ENCODE results near the gene BORCS6.
"Not testable (repeated sequence)": the region's sequence is repeated elsewhere in the genome, so short reads cannot be mapped to it uniquely, and the experiment has no call there.

The BORCS6 gene

DNA sequence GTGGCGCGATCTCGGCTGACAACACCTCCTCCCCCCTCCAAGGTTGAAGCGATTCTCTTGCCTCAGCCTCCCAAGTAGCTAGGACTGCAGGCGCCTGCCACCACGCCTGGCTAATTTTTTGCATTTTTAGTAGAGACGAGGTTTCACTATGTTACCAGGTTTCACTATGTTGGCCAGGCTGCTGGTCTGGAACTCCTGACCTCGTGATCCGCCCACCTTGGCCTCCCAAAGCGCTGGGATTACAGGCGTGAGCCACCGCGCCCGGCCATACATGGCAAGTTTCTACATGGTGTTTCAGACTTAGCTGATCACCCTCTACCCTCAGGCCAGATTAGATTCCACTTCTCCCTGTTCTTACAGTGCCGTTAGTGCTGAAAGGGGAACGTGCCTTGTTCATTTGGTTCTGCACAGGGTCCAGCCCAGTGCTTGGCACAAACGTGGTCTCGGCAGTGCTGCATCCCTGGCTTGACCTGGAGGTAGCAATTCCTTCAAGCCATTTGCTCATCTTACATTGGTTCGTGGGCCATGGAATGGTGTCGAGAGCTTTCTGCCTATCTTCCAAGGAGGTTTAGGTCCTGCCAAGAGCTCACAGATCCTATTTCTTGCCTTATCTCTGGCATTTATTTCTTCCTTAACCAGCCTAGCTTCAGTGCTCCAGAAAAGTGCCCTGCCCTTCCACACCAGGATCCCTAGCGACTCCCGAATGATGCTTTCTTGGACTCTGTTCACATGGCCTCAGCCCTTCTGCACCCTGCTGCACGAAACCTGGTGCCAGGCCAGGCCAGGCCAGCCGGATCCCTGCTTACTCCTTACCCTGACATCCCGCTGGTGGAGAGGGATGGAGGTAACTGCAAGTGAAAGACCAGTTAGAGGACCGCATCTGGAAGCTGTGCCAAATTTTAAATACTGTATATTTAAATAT, 35.2 kb upstream of the BORCS6 start:
- H3K79me2 ChIP-seq (ENCODE audit: control insufficient read depth, insufficient read depth, low read length, unreplicated experiment) = no peaks in the 10 kb centered on the region
- H3K36me3 ChIP-seq (ENCODE audit: insufficient read depth, low read length) = no peaks in the 10 kb centered on the region
- H2AFZ ChIP-seq (ENCODE audit: low read length, unreplicated experiment) = no peak overlapping the region
- peaks cover 5% of the 10 kb centered on the region for H3K4me1 ChIP-seq (ENCODE audit: control insufficient read depth, insufficient read depth, low read length, unreplicated experiment)
- no peaks in the 10 kb centered on the region for H3K27me3 ChIP-seq (ENCODE audit: insufficient read depth, low read length)
- no peak overlapping the region for H3K4me3 ChIP-seq (ENCODE audit: low read depth, low read length)
- no peak overlapping the region for H3K27ac ChIP-seq (ENCODE audit: low read depth, low read length)

DNA sequence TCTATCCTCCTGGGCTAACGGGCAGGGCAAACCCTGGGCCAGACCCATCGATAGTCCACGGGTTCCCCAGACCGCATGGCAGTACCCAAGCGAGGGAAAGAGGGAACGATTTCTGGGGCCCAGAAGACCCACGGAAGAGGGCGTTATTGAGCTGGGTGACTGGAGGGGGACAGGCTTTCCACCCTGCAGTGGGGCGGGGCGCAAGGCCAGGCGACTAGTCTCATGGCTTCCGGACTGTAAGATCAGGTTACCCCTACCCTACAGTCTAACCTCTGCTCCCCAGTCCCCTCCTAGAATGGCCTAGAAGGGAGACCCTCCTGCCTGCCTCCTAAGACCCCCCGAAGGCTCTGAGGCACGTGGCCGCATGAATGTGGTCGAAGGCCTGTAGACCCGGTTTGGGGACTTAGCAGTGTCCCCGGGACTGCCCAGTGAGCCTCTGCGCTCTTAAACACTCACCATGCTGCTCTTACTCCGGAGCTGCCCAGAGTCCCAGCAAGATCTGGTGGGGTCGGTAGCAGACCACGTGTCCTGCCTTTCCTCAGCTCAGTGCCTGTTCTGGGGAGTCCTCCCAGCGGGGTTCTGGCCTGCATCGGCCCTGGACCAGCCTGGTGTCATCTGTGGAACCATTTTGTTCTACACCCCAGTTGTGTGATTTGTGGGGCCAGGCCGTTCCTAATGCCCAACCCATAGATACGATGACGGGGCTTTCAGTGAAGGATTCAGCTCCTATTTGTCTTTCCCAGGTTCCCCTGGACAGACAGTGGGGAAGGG, 33.6 kb upstream of the BORCS6 start:
- peak overlapping the region; percentile 85 for H3K4me3 ChIP-seq (ENCODE audit: low read depth, low read length)
- no peaks in the 10 kb centered on the region for H3K36me3 ChIP-seq (ENCODE audit: insufficient read depth, low read length)
- H3K79me2 ChIP-seq (ENCODE audit: control insufficient read depth, insufficient read depth, low read length, unreplicated experiment) = no peaks in the 10 kb centered on the region
- H2AFZ ChIP-seq (ENCODE audit: low read length, unreplicated experiment) = peak overlapping the region; percentile 88
- no peaks in the 10 kb centered on the region for H3K27me3 ChIP-seq (ENCODE audit: insufficient read depth, low read length)
- peak overlapping the region; percentile 85 for H3K27ac ChIP-seq (ENCODE audit: low read depth, low read length)
- peaks cover 5% of the 10 kb centered on the region for H3K4me1 ChIP-seq (ENCODE audit: control insufficient read depth, insufficient read depth, low read length, unreplicated experiment)

GRCh38 chr17:8222630-8223355, 32.8 kb upstream of the BORCS6 start:
- peaks cover 5% of the 10 kb centered on the region for H3K4me1 ChIP-seq (ENCODE audit: control insufficient read depth, insufficient read depth, low read length, unreplicated experiment)
- H2AFZ ChIP-seq (ENCODE audit: low read length, unreplicated experiment) = peak overlapping the region; percentile 9
- no peaks in the 10 kb centered on the region for H3K36me3 ChIP-seq (ENCODE audit: insufficient read depth, low read length)
- H3K79me2 ChIP-seq (ENCODE audit: control insufficient read depth, insufficient read depth, low read length, unreplicated experiment) = no peaks in the 10 kb centered on the region
- H3K27ac ChIP-seq (ENCODE audit: low read depth, low read length) = peak overlapping the region; percentile 85
- H3K4me3 ChIP-seq (ENCODE audit: low read depth, low read length) = peak overlapping the region; percentile 85
- no peaks in the 10 kb centered on the region for H3K27me3 ChIP-seq (ENCODE audit: insufficient read depth, low read length)

DNA sequence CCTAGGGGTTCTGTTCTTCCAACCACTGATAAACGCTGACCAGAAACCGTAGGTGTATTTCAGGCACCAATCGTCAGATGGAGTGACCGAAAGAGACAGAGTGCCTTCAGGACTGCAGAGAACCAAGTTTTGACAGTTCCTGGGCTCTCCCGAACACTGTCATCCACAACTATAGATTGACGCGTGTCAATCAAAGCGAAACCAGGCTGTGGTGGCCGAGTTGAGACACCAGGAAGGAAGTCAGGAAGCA, 32.3 kb upstream of the BORCS6 start:
- Histone ChIP-seq H3K4me3 (ENCODE audit: low read depth, low read length) (peak overlapping the region; percentile 85), H3K4me1 (ENCODE audit: control insufficient read depth, insufficient read depth, low read length, unreplicated experiment) (peaks cover 5% of the 10 kb centered on the region), H3K27me3 (ENCODE audit: insufficient read depth, low read length) (no peaks in the 10 kb centered on the region), H3K79me2 (ENCODE audit: control insufficient read depth, insufficient read depth, low read length, unreplicated experiment) (no peaks in the 10 kb centered on the region), H3K36me3 (ENCODE audit: insufficient read depth, low read length) (no peaks in the 10 kb centered on the region), H2AFZ (ENCODE audit: low read length, unreplicated experiment) (no peak overlapping the region), H3K27ac (ENCODE audit: low read depth, low read length) (peak overlapping the region; percentile 85)

GRCh38 chr17:8221663-8222379, 31.8 kb upstream of the BORCS6 start:
- Histone ChIP-seq H3K4me1 (ENCODE audit: control insufficient read depth, insufficient read depth, low read length, unreplicated experiment) (peaks cover 5% of the 10 kb centered on the region), H3K4me3 (ENCODE audit: low read depth, low read length) (peak overlapping the region; percentile 85), H2AFZ (ENCODE audit: low read length, unreplicated experiment) (peak overlapping the region; percentile 34), H3K27ac (ENCODE audit: low read depth, low read length) (peak overlapping the region; percentile 85), H3K36me3 (ENCODE audit: insufficient read depth, low read length) (no peaks in the 10 kb centered on the region), H3K27me3 (ENCODE audit: insufficient read depth, low read length) (no peaks in the 10 kb centered on the region), H3K79me2 (ENCODE audit: control insufficient read depth, insufficient read depth, low read length, unreplicated experiment) (no peaks in the 10 kb centered on the region)

GRCh38 chr17:8220783-8221662, 31.0 kb upstream of the BORCS6 start:
- Histone ChIP-seq H3K27ac (ENCODE audit: low read depth, low read length) (peak overlapping the region; percentile 85), H2AFZ (ENCODE audit: low read length, unreplicated experiment) (peak overlapping the region; percentile 88), H3K4me3 (ENCODE audit: low read depth, low read length) (peak overlapping the region; percentile 85), H3K4me1 (ENCODE audit: control insufficient read depth, insufficient read depth, low read length, unreplicated experiment) (peaks cover 5% of the 10 kb centered on the region), H3K27me3 (ENCODE audit: insufficient read depth, low read length) (no peaks in the 10 kb centered on the region), H3K36me3 (ENCODE audit: insufficient read depth, low read length) (no peaks in the 10 kb centered on the region), H3K79me2 (ENCODE audit: control insufficient read depth, insufficient read depth, low read length, unreplicated experiment) (no peaks in the 10 kb centered on the region)

- H2AFZ ChIP-seq (ENCODE audit: low read length, unreplicated experiment); H3K4me1 ChIP-seq (ENCODE audit: control insufficient read depth, insufficient read depth, low read length, unreplicated experiment); H3K27me3 ChIP-seq (ENCODE audit: insufficient read depth, low read length); H3K27ac ChIP-seq (ENCODE audit: low read depth, low read length); H3K4me3 ChIP-seq (ENCODE audit: low read depth, low read length); H3K36me3 ChIP-seq (ENCODE audit: insufficient read depth, low read length): not testable (repeated sequence)
- peaks cover 13% of the 10 kb centered on the region for H3K79me2 ChIP-seq (ENCODE audit: control insufficient read depth, insufficient read depth, low read length, unreplicated experiment)
Observed at GRCh38 chr17:8214000-8214399, 24.0 kb upstream of the BORCS6 start.

DNA sequence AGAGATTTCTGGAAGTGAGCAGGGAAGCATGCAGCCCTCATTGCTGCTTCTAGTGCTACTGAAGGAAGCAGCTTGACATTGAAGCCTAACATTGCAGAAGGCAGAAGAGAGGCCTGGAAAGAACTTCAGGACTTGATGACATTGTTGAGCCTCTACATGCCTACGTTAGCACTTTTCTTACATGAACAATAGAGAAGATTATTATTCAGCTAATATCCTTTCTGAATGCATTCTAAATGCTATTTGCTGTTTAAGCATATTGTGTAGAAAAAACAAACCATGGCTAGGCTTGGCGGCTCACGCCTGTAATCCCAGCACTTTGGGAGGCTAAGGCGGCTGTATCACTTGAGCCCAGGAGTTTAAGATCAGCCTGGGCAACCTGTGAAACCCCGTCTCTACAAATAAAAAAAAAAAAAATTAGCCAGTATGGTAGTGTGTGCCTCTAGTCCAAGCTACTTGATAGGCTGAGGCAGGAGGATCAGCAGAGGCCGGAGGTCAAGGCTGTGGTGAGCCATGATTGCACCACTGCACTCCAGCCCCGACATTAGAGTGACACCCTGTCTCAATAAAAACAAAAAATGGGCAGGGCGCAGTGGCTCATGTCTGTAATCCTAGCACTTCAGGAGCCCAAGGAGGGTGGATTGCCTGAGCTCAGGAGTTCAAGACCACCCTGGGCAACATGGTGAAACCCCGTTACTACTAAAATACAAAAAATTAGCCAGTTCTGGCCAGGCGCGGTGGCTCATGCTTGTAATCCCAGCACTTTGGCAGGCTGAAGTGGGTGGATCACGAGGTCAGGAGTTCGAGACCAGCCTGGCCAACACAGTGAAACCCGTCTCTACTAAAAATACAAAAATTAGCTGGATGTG, 22.6 kb upstream of the BORCS6 start:
- no peak overlapping the region for H2AFZ ChIP-seq (ENCODE audit: low read length, unreplicated experiment)
- H3K79me2 ChIP-seq (ENCODE audit: control insufficient read depth, insufficient read depth, low read length, unreplicated experiment) = peaks cover 24% of the 10 kb centered on the region
- H3K4me3 ChIP-seq (ENCODE audit: low read depth, low read length) = no peak overlapping the region
- H3K27me3 ChIP-seq (ENCODE audit: insufficient read depth, low read length) = no peaks in the 10 kb centered on the region
- peaks cover 6% of the 10 kb centered on the region for H3K4me1 ChIP-seq (ENCODE audit: control insufficient read depth, insufficient read depth, low read length, unreplicated experiment)
- no peaks in the 10 kb centered on the region for H3K36me3 ChIP-seq (ENCODE audit: insufficient read depth, low read length)
- no peak overlapping the region for H3K27ac ChIP-seq (ENCODE audit: low read depth, low read length)

All from ACC112 (cell line).